Left hindlimb (tissue), 1 donor: ENCODE measurements around the gene DTX2.
"Not testable (repeated sequence)": the region's sequence is repeated elsewhere in the genome, so short reads cannot be mapped to it uniquely, and the experiment has no call there.

Experiments
- DNase-seq: peaks from one replicate; pipeline ENCODE4 v3.0.0-alpha.2; 2018

The DTX2 gene

GRCh38 chr7:76461464-76462101, at the start of gene DTX2:
TSS of gene DTX2 (plus strand) at chr7:76461709. CDS start at chr7:76480510, 18,801 bp downstream.
- not testable (repeated sequence) for DNase-seq

DNA sequence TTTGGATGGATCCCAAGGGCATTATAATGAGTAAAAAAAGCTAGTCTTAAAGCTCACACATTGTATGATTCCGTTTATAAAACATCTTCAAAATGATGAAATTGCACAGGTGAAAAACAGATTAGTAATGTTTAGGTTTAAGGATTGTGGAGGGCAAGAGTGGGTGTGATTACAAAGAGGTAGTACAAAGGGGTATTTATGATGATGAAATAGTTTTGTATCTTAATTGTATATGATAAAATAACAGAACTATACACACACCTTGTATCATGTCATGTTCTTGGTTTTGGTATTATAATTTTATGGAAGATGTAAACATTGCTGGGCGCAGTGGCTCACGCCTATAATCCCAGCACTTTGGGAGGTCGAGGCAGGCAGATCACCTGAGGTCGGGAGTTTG, 49.3 kb upstream of the DTX2 start:
- no peak for DNase-seq

- DNase-seq, result not testable (repeated sequence)
These were observed 43.7 kb upstream of the DTX2 start for GRCh38 chr7:76417654-76418310.

DNA sequence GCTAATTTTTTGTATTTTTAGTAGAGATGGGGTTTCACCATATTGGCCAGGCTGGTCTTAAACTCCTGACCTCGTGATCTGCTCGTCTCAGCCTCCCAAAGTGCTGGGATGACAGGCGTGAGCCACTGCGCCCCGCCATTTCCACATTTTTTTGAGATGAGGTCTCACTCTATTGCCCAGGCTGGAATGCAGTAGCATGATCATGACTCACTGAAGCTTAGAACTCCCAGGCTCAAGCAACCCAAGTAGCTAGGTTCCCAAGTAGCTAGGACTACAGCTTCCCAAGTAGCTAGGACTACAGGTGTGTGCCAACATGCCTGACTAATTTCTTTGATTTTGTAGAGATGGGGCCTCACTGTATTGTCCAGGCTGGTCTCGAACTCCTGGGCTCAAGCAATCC, 40.4 kb upstream of the DTX2 start:
- not testable (repeated sequence) for DNase-seq

GRCh38 chr7:76423666-76424412, 37.7 kb upstream of the DTX2 start:
- DNase-seq, result no peak

- DNase-seq, result no peak
These were observed 36.9 kb upstream of the DTX2 start, which contains the start of gene ZP3 for GRCh38 chr7:76424413-76425111. TSS of gene ZP3 (plus strand) at chr7:76424950. CDS start at chr7:76424965, 15 bp downstream.

DNA sequence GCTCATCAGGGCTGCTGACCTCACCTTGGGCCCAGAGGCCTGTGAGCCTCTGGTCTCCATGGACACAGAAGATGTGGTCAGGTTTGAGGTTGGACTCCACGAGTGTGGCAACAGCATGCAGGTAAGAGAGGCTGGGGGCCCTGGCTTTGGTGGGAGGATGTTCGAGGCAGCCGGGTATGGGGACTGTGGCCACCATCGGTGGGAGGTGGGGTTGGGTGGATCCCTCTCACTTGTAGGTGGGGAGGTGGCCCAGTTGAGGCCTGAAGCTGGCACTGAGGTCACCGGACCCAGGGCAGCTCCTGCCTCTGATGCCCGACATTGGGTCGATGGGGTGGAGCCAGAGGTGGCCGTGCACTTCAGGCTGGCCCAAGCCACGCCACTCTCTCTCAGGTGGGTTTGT, 36.4 kb upstream of the DTX2 start:
- no peak for DNase-seq

GRCh38 chr7:76425558-76425957, 36.0 kb upstream of the DTX2 start:
- DNase-seq, result not testable (repeated sequence)

- DNase-seq, result no peak
These were observed 35.3 kb upstream of the DTX2 start for GRCh38 chr7:76426246-76426645.

GRCh38 chr7:76427635-76428034, 33.9 kb upstream of the DTX2 start:
- no peak for DNase-seq

DNA sequence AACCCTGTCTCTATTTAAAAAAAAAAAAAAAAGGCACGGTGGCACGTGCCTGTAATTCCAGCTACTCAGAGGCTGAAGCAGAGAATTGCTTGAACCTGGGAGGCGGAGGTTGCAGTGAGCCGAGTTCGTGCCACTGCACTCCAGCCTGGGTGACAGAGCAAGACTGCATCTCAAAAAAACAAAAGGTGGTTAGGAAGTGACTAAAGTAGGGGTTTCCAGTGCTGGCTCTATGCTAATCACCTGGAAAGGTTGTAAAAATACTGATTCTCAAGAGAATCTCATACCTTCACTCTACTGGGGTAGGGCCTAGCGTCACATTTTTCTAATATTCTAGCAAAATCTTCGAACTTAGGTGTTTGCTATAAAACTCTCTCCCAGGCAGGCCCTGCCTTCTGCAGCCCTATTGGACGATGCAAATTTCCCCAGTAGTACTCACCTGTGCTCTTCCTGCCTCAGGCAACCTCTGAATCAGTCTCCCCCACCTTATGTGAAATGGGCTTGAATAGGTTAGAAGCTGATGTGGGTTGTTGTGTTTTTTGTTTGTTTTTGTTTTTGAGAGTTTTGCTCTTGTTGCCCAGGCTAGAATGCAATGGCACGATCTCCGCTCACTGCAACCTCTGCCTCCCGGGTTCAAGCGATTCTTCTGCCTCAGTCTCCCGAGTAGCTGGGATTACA, 33.2 kb upstream of the DTX2 start:
- no peak for DNase-seq

DNA sequence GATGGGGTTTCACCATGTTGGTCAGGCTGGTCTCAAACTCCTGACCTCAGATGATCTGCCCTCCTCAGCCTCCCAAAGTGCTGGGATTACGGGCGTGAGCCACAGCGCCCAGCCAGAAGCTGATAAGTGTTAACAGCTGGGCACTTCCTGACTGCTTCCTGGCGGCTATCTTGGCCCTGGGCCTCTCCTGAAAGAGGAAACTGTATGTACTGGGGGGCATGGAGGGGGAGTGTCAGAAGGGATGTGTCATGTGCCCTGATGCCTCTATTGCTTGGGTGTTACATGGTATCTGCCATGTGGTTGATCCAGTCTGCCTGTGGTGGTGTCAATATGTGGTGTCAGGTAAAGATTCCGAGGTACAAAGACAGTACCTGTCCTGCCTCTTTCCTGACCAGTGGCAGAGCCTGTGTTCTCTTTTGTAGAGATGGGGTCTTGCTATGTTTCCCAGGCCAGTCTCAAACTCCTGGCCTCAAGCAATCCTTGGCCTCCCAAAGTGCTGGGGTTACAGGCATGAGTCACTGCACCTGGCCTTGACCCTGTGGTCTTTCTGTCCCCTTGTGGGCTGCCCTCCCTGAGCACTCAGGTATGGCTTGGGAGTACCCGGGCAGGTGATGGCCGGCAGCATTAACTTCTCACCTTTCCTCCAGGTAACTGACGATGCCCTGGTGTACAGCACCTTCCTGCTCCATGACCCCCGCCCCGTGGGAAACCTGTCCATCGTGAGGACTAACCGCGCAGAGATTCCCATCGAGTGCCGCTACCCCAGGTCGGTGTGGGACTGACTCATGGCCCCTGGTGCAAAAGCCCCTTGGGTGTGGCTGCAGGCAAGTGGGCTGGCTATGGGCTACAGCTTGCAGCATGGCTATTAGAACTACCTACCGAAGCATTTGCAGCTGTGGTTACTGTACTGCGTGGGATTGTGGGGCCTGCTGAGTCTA, 32.4 kb upstream of the DTX2 start:
- DNase-seq, result no peak

DNA sequence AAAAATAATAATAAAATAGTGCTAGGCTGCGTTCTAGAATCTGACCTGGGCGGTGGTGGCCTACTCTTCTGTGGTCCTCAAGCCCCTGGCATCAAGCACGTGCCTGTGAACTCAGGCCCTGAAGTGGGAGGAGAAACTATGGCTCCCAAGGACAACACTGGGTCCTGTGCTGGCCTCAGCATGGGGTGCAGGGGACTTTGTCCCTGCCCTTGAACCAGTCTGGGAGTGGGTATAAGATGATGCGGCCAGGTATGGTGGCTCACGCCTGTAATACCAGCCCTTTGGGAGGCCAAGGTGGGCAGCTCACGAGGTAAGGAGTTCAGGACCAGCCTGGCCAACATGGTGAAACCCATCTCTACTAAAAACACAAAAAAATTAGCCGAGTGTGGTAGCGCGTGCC, 31.3 kb upstream of the DTX2 start:
- no peak for DNase-seq

GRCh38 chr7:76430836-76431235, 30.7 kb upstream of the DTX2 start:
- no peak for DNase-seq

GRCh38 chr7:76437873-76438272, 23.6 kb upstream of the DTX2 start:
- DNase-seq, result peak; percentile 52

DNA sequence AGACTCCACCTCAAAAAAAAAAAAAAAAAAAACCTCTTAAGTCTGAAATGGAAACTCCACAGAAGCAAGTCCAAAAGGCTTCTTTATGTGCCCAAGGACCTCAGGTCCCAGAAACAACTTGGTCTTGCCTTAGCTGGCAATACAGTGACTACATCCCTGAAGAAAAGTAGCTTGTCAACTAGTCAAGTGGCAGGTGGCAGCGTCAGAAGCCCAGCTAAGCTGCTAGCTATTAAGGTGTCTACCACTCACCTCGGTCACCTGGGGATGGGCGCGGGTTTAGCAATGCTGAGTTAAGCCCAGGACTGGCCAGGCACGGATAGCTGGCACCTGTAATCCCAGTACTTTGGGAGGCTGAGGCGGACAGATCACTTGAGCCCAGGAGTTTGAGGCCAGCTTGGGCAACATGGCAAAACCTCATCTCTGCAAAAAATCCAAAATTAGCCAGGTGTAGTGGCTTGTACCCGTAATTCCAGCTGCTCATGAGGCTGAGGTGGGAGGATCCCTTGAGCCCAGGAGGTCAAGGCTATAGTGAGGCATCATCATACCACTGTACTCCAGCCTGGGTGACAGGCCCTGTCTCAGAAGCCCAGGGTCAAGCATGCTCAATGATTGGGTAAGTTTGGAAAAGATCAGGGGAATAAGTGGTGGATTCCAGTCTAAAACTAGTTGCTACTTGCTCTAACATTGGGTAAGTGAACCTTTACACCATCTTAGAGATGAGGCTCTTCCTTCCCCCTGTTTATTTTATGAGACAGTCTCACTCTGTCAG, 22.2 kb upstream of the DTX2 start:
- DNase-seq, result not testable (repeated sequence)

GRCh38 chr7:76440404-76440803, 21.1 kb upstream of the DTX2 start:
- DNase-seq, result not testable (repeated sequence)

DNA sequence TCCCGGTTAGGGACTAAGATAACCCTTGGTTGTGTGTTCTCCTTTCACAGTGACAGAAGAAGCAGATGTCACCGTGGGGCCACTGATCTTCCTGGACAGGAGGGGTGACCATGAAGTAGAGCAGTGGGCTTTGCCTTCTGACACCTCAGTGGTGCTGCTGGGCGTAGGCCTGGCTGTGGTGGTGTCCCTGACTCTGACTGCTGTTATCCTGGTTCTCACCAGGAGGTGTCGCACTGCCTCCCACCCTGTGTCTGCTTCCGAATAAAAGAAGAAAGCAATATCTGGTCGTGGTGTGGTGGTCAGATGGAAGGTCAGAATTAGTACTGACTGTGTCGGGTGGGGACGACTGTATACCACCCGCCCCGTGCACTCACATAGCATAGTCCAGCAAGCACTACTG, 19.7 kb upstream of the DTX2 start:
- not testable (repeated sequence) for DNase-seq

DNA sequence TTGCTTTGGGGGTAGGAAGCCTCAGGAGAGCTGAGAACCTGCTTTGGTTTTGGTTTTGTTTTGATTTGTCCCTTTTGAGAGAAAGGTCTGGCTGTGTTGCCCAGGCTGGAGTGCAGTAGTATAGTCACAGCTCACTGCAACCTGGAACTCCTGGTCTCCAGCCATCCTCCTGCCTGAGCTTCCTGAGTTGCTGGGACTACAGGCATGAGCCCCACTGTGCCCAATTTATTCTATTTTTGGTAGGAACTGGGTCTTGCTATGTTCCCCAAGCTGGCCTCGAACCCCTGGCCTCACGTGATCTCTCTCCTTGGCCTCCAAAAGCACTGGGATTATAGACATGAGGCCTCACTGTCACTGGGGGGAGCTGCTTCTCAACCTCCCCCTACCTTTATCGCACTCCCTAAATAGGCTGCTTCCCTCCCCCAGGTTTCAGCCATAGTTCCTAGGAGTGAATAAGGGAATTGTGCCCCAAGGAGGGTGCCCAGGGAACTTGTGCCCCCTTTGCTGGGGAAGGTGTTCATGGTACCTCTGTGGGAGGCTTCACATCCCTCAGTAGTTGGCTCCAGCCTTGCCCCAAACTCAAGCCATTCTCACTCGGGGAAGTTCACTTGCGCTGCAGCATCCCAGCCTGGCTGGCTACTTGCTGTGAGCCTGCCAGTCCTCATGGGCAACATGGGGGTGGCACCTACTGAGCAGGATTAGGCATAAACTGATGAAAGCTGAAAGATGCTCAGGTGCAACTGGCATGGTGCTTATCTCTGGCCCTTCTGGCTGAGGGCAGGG, 18.7 kb upstream of the DTX2 start:
- not testable (repeated sequence) for DNase-seq

DNA sequence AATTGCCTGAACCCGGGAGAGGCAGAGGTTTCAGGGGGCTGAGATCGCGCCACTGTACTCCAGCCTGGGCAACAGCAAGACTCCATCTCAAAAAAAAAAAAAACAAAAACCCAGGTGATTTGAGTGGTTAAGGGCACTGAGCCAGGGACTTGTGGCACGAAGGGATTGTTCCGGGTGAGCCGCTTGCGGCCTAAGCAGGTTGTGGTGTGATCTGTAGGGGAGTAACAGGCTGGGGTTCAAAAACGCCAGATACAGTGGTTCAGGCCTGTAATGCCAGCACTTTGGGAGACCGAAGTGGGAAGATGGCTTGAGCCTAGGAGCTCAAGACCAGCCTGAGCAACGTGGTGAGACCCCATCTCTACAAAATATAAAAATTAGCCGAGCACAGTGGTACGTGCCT, 17.7 kb upstream of the DTX2 start:
- not testable (repeated sequence) for DNase-seq
